ENCODE results near the gene PCDHGC3.

- TF ChIP-seq CTCF (IDR thresholded peaks at IDR 0.05) (no peak), POLR2AphosphoS5 (IDR thresholded peaks at IDR 0.05) (no peak), POLR2A (IDR thresholded peaks at IDR 0.05) (no peak), EP300 (IDR thresholded peaks at IDR 0.05) (no peak)
These were observed 8.1 kb downstream of the PCDHGC3 start for GRCh38 chr5:141483902-141484301.
